H1 (cell line): ENCODE results near the gene ASPN.

Experiments used
- ASH2L ChIP-seq: fragments of 200-600, 300-600 bp; sonication (generic); IDR thresholded peaks from one replicate; pipeline ENCODE4 v1.7.1; 2017; ENCODE audit warnings: low read length
- CBX8 ChIP-seq: fragments of 300-800, 300-1000 bp; sonication (generic); IDR thresholded peaks from 2 replicates; pipeline ENCODE4 v1.7.1; 2016; ENCODE audit warnings: low read depth, low read length, borderline replicate concordance
- CEBPB ChIP-seq: IDR thresholded peaks from 2 replicates; pipeline ENCODE4 v1.6.1; 2012; ENCODE audit warnings: low read depth, low read length
- EZH2 ChIP-seq: fragments of 200-600 bp; sonication (generic); IDR thresholded peaks from 2 replicates; pipeline ENCODE4 v1.7.1; 2012; ENCODE audit warnings: low read depth, mild to moderate bottlenecking, moderate library complexity, low read length, inconsistent platforms; ENCODE audit not compliant: severe bottlenecking
- HDAC2 ChIP-seq, 2 experiments: fragments of 300-600 bp in 1 of 2; sonication (generic) in 1 of 2; IDR thresholded peaks; 2 replicates each; pipeline ENCODE4 v1.6.1; 2011 to 2012; ENCODE audit warnings: low read depth in 2 of 2, low read length in 2 of 2, mild to moderate bottlenecking in 2 of 2, moderate library complexity in 2 of 2, borderline replicate concordance in 1 of 2, inconsistent platforms in 1 of 2
- JUND ChIP-seq: IDR thresholded peaks from 2 replicates; pipeline ENCODE4 v1.6.1; 2011; ENCODE audit warnings: mild to moderate bottlenecking, improper control_type of control experiment, low read length
- TF ChIP-seq, protein P1 (sequence below): IDR thresholded peaks from 2 replicates; pipeline ENCODE4 v1.6.1; 2012; ENCODE audit warnings: inconsistent platforms
- TF ChIP-seq, protein P2 (sequence below), 3 experiments: IDR thresholded peaks; 1 replicate in 2 of 3; 2 replicates in 1 of 3; pipeline versions ENCODE4 v1.5.1 to v1.6.1; 2011; ENCODE audit warnings: low read length in 3 of 3, mild to moderate bottlenecking in 3 of 3, inconsistent platforms in 2 of 3, low read depth in 1 of 3, moderate library complexity in 1 of 3; ENCODE audit not compliant: insufficient read depth in 1 of 3; ENCODE audit errors: control extremely low read depth in 1 of 3
- TF ChIP-seq, protein P3 (sequence below): IDR thresholded peaks from 2 replicates; pipeline ENCODE4 v1.6.1; 2011; ENCODE audit warnings: low read length, improper control_type of control experiment
- TF ChIP-seq, protein P4 (sequence below): IDR thresholded peaks from 2 replicates; pipeline ENCODE4 v1.6.1; 2011; ENCODE audit warnings: low read depth, mild to moderate bottlenecking, low read length; ENCODE audit not compliant: insufficient read depth

DNA sequence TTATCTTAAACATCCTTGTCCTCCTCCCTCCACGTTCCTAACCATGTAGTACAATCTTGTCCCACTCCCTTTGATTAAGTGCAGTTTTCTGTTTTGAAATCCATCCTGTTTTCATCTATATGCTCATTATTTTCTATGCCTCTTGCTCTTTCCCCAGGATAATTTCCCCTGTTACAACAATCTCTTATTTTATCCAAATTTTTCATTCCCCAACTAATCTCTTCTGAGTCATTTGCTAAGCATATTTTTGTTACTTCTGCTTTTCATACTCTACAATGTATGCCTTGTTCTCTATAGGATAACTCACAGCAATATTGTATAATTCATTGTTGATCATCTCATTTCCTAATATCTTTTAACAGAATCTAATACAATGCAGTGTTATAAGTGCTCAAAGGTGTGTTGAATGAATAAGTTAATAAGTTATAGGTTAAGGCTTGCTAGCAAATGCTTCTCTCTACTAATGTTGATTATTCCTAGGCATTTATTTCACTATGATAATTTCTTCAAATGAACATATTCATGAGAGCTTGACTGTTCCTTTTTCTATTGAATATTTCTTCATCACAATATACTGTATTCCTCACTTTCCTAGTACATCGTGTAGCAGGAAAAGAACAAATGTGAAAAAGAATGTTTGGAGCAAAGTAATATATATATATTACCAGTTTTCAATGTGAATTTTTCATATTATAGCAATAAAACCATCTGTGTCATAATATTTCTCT, 59.5 kb downstream of the ASPN start:
- TF ChIP-seq HDAC2 (IDR thresholded peaks at IDR 0.05; ENCODE audit: borderline replicate concordance in 1 of 2, low read depth in 2 of 2, low read length in 2 of 2) (no peak), ASH2L (no peak), JUND (no peak), CEBPB (no peak), EZH2 (no peak), CBX8 (no peak)
- TF ChIP-seq, protein P1, sequence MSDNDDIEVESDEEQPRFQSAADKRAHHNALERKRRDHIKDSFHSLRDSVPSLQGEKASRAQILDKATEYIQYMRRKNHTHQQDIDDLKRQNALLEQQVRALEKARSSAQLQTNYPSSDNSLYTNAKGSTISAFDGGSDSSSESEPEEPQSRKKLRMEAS, result no peak
- TF ChIP-seq, protein P2, sequence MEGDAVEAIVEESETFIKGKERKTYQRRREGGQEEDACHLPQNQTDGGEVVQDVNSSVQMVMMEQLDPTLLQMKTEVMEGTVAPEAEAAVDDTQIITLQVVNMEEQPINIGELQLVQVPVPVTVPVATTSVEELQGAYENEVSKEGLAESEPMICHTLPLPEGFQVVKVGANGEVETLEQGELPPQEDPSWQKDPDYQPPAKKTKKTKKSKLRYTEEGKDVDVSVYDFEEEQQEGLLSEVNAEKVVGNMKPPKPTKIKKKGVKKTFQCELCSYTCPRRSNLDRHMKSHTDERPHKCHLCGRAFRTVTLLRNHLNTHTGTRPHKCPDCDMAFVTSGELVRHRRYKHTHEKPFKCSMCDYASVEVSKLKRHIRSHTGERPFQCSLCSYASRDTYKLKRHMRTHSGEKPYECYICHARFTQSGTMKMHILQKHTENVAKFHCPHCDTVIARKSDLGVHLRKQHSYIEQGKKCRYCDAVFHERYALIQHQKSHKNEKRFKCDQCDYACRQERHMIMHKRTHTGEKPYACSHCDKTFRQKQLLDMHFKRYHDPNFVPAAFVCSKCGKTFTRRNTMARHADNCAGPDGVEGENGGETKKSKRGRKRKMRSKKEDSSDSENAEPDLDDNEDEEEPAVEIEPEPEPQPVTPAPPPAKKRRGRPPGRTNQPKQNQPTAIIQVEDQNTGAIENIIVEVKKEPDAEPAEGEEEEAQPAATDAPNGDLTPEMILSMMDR (IDR thresholded peaks at IDR 0.05; ENCODE audit: control extremely low read depth in 1 of 3, insufficient read depth in 1 of 3, low read depth in 1 of 3, low read length in 3 of 3), result no peak
- TF ChIP-seq, protein P3, sequence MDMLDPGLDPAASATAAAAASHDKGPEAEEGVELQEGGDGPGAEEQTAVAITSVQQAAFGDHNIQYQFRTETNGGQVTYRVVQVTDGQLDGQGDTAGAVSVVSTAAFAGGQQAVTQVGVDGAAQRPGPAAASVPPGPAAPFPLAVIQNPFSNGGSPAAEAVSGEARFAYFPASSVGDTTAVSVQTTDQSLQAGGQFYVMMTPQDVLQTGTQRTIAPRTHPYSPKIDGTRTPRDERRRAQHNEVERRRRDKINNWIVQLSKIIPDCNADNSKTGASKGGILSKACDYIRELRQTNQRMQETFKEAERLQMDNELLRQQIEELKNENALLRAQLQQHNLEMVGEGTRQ, result no peak
- TF ChIP-seq, protein P4, sequence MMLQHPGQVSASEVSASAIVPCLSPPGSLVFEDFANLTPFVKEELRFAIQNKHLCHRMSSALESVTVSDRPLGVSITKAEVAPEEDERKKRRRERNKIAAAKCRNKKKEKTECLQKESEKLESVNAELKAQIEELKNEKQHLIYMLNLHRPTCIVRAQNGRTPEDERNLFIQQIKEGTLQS, result no peak
